ENCODE results near the gene HOXD9. TPM values are rescaled to one million over a fixed set of nuclear protein-coding genes. Genes with fewer than 3 reads are reported as not detected.

Gene HOXD9
- polyA plus RNA-seq, 10 donors = 4.8 to 11.5 (median 5.7) TPM

DNA sequence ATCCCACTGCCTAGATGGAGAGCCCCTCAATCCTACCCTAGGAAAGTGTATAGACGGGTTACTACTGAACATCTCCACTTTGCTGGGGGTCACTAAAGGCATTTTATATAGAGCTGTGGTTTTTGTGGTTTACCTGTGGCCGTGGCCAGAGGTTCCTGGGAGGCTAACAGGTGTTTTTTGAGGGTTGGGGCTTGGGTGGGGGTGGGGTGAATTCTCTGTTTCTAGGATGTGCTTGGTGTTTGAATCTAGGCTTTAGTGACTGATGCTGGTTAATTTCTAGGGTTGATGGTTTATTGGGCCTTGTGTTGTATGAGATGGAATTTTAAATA is 14.7 kb downstream of the HOXD9 start:
- no peak for DNase-seq

DNA sequence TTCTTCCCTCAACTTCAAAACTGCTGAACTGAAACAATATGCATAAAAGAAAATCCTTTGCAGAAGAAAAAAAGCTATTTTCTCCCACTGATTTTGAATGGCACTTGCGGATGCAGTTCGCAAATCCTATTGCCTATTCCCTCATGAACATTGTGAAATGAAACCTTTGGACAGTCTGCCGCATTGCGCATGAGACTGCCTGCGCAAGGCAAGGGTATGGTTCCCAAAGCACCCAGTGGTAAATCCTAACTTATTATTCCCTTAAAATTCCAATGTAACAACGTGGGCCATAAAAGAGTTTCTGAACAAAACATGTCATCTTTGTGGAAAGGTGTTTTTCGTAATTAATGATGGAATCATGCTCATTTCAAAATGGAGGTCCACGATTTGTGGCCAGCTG is 15.4 kb downstream of the HOXD9 start:
- peak in 2 of 3 donors; percentile 29 to 65 for DNase-seq

DNA sequence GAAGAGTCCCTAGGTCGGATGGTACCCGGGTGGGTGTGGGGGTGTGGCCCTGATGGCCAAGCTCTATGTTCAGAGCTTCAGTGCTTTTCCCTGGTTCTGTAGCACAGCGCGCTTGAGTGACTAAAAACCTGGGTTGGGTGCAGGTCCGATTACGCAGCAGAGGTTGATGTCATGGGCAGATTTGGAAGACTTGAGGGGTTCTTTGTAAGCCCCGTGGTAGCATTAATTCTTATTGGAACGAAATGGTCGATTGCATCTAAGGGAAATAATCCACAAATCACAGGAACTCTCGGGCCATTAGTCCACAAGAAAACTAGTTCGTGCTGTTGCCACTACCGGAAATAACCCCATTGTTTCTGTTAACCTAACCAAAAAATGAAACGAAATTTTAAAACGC is 16.0 kb downstream of the HOXD9 start:
- peak in 2 of 3 donors; percentile 47 to 79 for DNase-seq

DNA sequence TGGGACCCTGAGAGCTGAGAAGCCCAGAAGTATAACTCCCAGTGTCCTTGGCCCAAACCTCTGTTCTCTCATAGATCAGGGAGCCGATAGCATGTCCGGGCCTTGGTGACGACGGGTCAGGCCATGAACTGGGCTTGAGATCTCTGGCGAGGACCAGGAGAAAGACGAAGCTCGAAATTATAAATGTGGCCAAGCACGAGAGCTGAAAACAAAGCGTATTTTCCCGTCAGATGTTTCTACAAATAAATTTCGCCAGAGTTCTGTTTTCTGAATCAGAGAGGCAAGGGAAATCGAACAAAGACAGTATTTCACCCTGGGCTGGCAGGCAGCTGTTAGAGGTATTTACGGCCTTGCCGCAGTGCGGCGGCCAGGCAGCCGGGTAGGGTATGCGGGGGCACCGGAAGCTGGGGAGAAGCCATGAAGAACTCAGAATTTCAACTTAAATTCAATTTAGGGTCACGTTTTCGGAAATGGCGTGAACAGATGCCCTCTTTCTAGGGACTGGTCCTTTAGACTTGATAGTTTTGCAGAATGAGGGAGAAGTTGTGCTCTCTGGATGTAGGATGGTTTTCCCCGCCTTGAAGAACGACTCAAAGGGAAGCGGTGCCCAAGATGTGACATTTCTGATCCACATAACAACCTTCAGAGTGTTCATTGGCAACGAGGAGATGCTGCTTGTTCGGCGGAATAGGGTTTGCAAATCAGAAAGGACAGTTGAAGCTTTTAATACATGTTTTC is 16.6 kb downstream of the HOXD9 start:
- DNase-seq = peak in 2 of 3 donors; percentile 52 to 81

DNA sequence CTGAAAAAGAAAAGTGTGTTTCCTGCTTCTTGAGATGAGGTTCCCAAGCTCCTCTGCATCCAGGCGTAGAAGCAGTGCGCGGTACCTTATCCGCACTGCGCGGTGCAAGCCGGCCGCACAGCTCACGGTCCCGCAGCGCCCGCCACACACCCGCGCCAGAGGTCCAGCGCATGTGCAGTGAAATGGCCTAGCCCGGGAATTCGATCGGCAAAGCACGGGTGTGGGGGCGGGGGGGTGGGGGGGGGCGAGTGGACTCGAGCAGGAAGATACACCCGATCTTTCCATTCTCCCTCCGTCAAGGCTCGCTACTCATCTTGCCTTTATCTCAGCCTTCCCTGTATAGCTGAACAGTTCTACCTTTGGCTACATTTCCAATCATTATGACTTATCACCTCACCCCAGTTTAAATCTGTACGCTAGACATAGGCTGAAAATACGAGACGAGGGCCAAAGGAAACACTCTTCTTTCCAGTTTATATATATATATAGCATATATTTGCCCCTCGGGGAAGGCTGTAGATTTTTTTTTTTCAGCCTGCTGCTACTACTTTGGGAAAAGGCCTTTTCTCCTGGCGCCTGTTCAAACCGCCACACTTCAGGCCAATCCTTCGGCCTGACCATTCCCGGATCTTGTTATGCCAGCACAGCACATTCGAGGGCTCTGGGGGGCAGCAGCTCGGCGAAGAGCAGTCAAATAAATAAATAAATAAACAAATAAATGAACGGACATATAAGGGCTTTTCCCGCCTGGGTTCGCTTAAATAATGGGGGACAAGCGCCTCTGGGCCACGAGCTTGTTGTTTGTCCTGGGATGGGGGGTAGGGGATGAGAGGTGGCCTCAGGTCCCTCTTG is 17.4 kb downstream of the HOXD9 start:
- DNase-seq = peak in 1 of 3 donors; percentile 73

DNA sequence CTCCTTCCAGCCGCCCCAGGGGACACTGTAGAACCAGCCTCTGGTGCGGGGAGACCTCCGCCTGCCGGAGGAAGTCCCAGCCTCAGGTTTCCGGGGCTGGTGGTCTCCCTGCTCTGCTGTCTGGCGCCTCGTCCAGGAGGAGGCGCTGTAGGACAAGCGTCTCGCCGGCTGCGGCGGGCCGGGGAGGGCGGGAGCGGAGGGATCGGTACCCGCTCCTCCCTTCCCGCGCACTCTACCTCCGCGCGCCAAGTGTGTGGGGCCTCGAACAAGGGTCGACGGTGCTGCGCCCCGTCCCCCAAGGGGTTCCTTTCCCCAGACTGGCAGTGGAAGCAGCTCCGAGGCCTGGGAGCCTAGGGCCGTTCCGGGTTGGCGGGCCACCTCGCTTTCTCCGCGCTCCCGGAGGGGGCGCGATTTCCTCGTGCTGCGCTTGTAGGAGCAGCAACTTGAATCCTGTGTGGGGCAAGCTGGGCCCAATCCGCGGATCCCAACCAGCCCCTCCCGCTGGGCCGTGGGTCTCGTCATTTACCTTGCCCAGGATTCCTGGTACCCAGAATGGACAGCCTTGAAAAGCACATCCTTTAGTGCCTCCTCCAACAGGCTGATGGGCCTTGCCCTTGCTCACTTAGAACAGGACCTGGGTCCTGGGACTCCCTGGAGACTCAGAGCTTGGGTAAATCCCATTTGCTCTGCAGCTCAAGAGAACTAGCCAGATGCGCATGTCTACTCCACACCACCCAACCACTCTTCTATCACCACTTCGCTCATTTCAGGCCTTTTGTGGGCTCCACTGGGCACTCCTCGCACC is 18.2 kb downstream of the HOXD9 start:
- peak; percentile 90 to 97 (median 94) for DNase-seq

DNA sequence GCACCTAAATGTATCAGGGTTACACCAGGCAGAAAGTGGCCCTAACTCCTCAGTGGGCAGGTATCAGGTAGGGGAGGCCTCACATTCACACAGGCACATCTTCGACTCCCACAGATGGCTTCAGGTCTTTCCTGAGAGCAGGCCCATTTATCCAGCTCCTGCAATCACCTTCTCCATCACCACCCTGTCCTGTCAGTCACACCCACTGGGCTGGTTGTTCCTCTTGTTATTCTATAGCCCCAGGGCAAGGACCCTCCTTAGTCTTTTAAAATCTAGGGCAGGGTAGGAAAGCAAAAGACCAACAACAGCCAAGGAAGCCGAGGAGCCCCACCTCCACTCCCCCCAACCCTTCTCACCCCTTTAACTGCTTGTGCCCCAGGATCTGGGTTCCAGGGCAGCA is 19.8 kb downstream of the HOXD9 start:
- no peak for DNase-seq

DNA sequence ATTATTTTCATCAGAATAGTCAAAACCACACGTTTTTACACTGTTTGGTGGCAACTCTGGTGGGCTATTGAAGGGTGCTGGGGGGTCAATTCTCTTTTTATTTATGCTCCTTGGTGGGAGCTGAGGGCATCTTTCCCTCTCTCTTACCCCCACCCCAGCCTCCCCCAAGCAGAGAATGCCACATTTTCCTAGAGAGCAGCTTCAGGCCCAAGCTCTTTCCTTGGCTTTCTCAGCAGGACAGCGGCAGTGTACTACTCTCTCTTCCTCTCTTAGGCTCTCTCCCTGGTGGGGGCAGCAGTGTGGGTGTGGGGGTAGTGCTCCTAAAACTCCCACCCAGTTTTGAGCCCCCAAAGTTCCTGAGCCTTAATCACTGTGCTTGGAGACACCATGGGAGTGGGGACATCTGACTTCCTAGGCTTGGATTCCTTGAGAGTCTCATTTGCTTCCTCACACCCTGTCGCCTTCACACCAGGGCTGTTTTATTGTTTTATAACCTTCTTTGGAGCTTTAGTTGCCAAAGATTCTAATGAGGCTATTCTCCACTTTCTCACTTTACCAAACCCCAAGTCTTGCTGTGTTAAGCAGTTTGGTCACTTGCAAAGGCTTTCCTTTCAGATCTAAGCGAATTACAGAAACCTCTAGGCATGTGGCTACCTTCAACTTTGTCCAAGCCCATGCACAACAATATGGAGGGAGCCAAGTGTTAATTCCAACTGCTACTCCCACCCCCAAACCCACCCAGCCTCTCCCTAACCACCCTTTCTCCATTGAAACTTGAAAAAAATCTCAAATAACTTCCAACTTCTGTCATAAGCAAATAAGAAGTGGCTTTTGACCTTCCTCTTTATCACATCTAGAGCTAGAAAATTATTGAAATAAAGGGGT is 22.8 kb downstream of the HOXD9 start:
- no peak for DNase-seq

DNA sequence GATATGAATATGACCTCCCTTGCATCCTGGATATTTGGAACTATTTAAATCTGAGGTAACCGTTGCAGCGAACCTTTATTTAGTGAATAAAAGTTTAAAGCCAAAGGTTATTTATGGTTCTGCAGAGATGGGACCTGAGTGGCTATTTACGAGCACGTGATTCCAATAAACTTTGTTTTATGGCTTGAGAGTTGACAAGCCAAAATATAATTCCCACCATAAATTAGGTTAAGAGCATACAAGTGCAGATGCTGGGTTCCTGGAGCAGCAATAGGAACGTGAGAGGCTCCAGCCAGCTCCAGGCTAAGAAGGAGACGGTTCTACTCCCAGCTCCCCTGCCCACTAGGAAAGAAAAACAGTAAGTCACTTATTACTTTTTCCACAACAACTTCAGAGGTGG is 23.6 kb downstream of the HOXD9 start:
- peak in 1 of 3 donors; percentile 55 for DNase-seq

DNA sequence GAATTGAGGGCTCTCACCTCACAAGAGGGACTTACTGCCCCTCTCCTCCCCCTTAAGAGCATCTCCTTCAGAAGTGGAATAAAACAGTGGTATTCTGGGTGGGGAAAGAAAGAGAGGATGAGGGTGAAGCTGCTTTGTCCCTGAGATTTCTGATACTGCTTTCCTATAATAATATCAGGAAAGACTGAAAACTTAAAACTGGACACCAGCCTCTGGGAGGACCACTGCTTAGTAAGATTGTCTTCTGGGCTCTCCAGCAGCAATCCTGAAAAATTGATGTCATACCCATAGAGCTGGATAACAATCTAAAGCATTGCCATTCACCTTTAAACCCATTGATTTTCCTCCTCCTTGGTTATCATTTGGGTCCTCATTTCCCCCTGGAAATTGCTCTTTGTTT is 24.1 kb downstream of the HOXD9 start:
- no peak for DNase-seq

DNA sequence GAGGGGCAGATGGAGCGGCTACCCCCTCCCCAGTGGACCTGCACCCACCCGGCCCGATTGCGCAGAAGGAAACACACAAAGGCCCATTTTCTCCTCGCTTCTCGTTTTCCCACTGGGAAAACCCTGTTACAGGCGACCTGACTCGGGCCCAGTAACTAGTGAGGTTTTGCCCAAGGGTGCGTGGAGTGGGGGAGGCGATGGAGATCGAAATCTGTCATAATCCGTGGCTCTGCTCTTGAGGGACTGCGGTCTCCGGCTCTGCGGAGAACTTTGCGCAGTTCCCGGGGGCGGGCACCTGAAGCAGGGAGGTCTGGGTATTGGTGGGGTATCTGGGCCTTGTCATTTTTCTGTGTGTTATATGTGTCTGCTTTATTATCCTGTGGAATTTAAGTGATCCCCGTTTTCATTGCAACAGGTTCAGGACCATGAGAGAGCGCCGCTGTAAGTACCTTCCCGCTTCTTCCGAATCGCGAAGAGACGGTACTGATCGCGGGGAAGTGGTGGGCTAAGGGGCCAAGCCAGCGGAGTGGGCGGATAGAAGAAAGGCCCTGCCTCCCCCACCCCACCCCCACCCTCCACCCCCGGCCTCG is 24.8 kb downstream of the HOXD9 start:
- DNase-seq = no peak

DNA sequence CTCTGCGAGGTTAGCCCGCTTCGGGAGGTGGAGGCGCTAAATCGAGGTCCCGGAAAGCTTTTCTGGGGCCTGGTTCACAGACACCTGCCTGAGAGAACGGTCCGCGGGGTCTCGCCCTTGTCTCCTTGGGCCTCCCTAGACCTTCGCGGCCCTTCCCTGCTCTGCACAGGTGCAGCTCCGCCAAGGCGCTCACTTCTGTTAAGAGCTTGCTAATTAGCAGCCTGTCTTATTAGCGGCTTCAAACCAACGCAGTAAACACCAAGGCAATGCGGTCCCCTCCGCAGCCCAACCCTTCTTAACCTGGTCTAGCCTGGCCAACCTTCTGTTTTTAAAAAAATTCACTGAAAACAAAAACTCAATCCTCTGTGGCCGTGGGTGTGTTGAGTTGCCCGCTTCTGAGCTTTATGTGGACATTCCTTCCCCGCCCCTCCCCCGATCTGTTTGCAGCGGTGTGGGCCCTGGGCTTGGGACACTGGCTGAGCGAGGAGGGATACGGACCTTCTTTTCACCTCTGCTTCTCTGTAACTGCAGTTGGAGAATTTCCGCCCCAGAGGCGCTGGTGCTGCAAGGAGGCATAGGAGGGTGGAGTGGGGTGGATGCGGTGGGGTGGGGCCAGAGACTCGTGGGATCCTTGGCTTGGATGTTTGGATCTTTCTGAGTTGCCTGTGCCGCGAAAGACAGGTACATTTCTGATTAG is 25.4 kb downstream of the HOXD9 start:
- no peak for DNase-seq

DNA sequence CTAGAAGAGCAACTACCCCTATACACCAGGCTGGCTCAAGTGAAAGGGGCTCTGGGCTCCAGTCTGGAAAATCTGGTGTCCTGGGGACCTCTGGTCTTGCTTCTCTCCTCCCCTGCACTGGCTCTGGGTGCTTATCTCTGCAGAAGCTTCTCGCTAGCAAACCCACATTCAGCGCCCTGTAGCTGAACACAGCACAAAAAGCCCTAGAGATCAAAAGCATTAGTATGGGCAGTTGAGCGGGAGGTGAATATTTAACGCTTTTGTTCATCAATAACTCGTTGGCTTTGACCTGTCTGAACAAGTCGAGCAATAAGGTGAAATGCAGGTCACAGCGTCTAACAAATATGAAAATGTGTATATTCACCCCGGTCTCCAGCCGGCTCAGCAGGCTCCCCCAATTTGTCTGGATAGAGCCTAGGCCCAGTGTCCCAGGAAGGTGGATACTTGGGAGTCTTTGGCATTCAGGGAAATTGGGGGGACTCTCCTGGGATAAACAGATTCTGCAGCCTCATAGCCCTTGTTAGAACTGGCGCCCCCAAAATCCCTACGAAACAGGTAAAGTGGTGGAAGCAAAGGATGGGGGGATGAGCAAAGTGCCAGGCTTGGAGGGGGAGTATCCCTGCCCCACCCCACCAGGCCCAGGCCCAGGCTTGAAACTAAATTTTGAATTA is 26.4 kb downstream of the HOXD9 start:
- DNase-seq = no peak

DNA sequence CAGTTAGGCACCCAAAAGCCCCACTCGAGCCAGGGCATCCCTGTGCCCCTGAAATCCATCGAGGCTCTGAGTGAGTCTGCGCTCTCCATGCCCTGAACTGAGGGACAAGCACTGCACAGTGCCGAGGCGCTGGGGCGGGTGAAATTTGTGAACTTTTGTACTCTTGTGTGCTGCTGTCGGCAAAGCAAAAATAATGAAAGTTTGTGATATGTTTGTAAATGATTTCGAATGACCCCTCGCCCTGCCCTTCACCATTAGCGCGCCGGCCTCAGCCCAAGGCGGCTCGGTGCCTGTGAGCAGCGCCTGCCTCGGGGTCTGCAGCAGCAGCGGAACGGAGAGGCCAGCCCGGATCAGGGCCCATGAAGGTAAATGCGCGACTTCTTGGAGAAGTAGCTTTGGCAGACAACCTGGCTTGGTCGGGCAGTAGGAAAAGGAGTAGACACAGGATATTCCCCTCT is 27.0 kb downstream of the HOXD9 start:
- DNase-seq = no peak

DNA sequence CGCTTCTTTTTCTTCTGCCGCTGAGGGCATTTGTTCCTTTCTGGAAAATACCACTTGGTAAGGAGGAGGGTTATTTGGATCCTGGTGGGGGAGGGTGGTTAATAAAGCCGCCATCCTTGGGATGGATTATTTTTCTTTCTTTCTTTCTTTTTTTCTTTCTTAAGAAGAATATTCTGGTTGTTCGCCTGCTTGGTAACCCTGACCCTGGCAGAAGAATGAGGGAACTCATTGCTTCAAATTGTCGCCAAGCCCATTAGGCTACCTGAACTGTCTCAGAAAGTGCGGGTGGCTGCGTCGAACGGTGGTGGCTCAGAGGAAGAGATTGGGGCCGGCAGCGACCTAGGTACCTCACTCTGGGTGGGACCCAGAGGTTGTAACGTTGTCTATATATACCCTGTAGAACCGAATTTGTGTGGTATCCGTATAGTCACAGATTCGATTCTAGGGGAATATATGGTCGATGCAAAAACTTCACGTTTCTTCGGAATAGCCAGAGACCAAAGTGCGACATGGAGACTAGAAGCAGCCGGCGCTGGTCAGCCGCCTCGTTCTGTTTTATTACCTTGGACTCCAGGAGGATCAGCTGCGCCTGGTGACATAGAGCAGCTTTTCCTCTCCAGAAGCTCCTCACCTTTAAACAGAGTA is 27.5 kb downstream of the HOXD9 start:
- DNase-seq = no peak

DNA sequence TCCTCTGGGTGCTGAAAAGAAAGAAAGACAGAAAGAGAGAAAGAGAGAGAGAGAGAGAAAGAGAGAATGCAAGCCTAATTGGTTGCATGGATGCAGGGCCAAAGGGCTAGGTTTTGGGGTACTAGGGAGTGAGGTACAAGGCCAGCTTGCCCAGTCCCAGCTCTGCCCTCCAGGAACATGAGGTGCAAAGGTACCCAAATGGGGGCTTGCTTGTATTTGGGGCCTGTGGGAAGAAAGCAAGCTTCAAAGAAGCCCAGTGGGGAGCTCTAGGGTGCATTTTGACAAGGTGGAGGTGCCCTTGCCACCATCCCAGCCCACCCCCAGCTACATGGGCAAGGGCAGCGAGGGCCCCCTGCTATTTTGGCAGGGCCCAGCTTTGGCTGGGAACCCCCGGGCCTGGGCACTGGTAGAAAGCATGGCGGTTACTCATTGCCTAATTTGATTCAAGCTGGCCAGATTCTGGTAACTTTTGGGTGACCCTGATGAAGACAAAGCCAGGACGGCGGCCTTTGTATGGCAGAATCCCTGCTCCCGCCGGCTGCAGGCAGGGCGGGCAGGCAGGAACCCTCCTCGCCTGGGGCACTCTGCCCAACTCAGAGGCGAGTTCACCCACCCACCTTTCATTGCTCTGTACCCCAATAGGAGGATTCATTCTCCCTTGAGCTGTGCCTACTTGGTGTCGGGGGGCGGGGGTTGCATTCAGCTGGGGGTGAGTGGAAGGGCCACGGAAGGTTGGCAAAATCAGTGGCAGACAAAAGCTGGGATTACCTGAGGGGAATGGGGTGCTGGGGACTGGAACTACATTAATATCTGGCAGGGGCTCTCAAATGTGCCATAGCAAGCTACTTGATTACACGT is 28.3 kb downstream of the HOXD9 start:
- DNase-seq = no peak

DNA sequence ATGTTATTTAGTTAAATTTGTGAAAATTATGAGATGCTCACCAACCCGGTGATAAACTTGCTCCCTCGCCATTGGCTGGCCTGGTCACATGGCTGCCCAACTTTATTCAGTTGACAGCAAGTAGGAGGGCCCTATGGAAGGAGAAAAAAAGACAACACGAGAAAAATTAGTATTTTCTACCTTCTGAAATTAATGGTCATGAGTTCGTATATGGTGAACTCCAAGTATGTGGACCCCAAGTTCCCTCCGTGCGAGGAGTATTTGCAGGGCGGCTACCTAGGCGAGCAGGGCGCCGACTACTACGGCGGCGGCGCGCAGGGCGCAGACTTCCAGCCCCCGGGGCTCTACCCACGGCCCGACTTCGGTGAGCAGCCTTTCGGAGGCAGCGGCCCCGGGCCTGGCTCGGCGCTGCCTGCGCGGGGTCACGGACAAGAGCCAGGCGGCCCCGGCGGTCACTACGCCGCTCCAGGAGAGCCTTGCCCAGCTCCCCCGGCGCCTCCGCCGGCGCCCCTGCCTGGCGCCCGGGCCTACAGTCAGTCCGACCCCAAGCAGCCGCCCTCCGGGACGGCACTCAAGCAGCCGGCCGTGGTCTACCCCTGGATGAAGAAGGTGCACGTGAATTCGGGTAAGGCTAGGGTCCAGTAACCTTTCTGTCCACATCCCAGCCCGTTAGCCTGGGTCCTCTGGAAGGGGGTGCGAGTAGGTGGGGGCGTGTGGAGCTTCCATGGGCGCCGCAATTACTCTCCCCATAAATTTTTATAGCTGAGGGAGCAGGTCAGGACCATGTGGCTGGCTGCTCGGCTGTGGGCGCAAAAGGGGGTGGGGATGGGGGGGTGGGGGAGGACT is 29.1 kb downstream of the HOXD9 start, which contains the start of gene HOXD4:
TSS of gene HOXD4 (plus strand) at position 109 of the 846 bp plus-strand sequence. CDS start at position 193, 84 bp downstream.
- peak in 1 of 3 donors; percentile 31 for DNase-seq

Data from muscle of back (tissue), 11 donors.